Neural progenitor cell (in vitro differentiated cells): ENCODE results near the gene BPHL. TPM values are rescaled to one million over a fixed set of nuclear protein-coding genes. Genes with fewer than 3 reads are reported as not detected.

Source experiments
- DNase-seq: peaks from one replicate; pipeline ENCODE4 v3.0.0-alpha.2; 2016; ENCODE audit warnings: low spot score
- H2AFZ ChIP-seq: fragments of 200-600 bp; sonication (generic); replicated peaks from 2 replicates; pipeline ENCODE4 v1.6.1; 2016; ENCODE audit warnings: antibody characterized with exemption
- H3F3A ChIP-seq: fragments of 200-600 bp; sonication (generic); 2 replicates; pipeline ENCODE4 v1.6.1; 2016; ENCODE audit warnings: antibody characterized with exemption, low read depth
- H3K27ac ChIP-seq: fragments of 200-600 bp; sonication (generic); 2 replicates; pipeline ENCODE4 v1.5.1; 2016; ENCODE audit warnings: mild to moderate bottlenecking
- H3K27me3 ChIP-seq: fragments of 200-600 bp; sonication (generic); 2 replicates; pipeline ENCODE4 v1.6.1; 2016; ENCODE audit warnings: mild to moderate bottlenecking, moderate library complexity
- H3K36me3 ChIP-seq: fragments of 200-600 bp; sonication (generic); 2 replicates; pipeline ENCODE4 v1.5.1; 2016
- H3K4me1 ChIP-seq: fragments of 200-600 bp; sonication (generic); 2 replicates; pipeline ENCODE4 v1.6.1; 2016; ENCODE audit warnings: mixed run types
- H3K4me2 ChIP-seq: fragments of 200-600 bp; sonication (generic); 2 replicates; pipeline ENCODE4 v1.6.1; 2016
- H3K4me3 ChIP-seq: fragments of 200-600 bp; sonication (generic); 2 replicates; pipeline ENCODE4 v1.5.1; 2016
- H3K79me2 ChIP-seq: fragments of 200-600 bp; sonication (generic); 2 replicates; pipeline ENCODE4 v1.6.1; 2016; ENCODE audit warnings: low read depth
- H3K9ac ChIP-seq: fragments of 200-600 bp; sonication (generic); 2 replicates; pipeline ENCODE4 v1.6.1; 2016
- H3K9me3 ChIP-seq: fragments of 200-600 bp; sonication (generic); 2 replicates; pipeline ENCODE4 v1.5.1; 2016; ENCODE audit warnings: low read depth
- H4K20me1 ChIP-seq: fragments of 200-600 bp; sonication (generic); 2 replicates; pipeline ENCODE4 v1.6.1; 2016; ENCODE audit warnings: low read depth
- H3K27ac Mint-ChIP-seq: 3 replicates; pipeline ENCODE4 v1.8.0; 2021; ENCODE audit warnings: mixed read lengths
- H3K27me3 Mint-ChIP-seq: 2 replicates; pipeline ENCODE4 v1.8.0; 2022; ENCODE audit warnings: low read depth, mild to moderate bottlenecking, inconsistent platforms, moderate library complexity, mixed read lengths; ENCODE audit not compliant: insufficient read depth
- H3K36me3 Mint-ChIP-seq: 3 replicates; pipeline ENCODE4 v1.8.0; 2021; ENCODE audit warnings: mixed read lengths
- H3K4me1 Mint-ChIP-seq: 3 replicates; pipeline ENCODE4 v1.8.0; 2021; ENCODE audit warnings: mixed read lengths
- H3K4me3 Mint-ChIP-seq: 3 replicates; pipeline ENCODE4 v1.8.0; 2021; ENCODE audit warnings: mild to moderate bottlenecking, moderate library complexity, mixed read lengths
- H3K9me3 Mint-ChIP-seq: 3 replicates; pipeline ENCODE4 v1.8.0; 2020; ENCODE audit warnings: mixed read lengths
- EZH2 ChIP-seq: fragments of 200-600 bp; sonication (generic); IDR thresholded peaks from 2 replicates; pipeline ENCODE4 v1.6.1; 2017; ENCODE audit warnings: antibody characterized with exemption, mild to moderate bottlenecking, moderate library complexity
- EZH2phosphoT487 ChIP-seq: fragments of 200-600 bp; sonication (generic); IDR thresholded peaks from 2 replicates; pipeline ENCODE4 v1.6.1; 2017; ENCODE audit warnings: antibody characterized with exemption
- total RNA-seq: library from RNA; depleted of rRNA; stranded (reverse); fragments of >200 nt; gene quantifications from 2 replicates; pipeline ENCODE4 v1.2.3, GENCODE V29; 2015; ENCODE audit warnings: low replicate concordance
- TF ChIP-seq, protein P1 (sequence below): fragments of 200-600 bp; sonication (generic); IDR thresholded peaks from 2 replicates; pipeline ENCODE4 v1.5.1; 2017; ENCODE audit warnings: antibody characterized with exemption, mild to moderate bottlenecking

The BPHL gene
- total RNA-seq, 1 donor from 2014 or later, result 44.5 TPM

DNA sequence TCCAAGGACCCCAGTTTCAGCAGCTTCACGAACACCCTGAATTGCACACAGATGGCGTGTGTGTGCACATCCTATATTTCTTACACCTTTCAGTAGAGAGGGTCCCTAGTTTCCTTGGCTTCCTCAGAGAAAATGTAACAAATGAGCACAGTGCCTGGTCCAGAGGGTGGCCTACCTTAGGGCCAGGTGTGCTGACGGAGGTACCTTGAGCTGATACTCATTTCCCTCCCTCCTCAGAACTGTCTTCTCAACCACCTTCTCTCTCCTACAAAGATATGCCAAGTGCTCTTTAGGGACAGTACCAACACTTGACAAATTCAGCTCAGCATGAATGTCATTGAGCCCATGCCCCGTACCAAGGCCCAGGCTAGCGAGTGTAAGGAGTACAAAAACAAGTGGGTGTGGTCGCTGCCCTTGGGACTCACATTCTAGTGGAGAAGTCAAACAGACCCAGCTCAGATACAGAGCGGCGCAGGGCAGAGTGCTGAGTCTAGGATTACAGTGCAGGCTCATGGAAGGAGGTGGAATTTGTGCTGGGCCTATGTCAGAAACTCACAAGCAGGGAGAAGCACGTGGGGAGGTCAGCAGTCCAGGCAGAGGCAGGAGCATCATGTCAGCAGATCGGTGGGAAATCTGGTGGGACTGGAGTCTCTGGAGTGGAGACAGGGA is 9.6 kb upstream of the BPHL start:
- no peaks in the 10 kb centered on the region for H3K36me3 ChIP-seq
- no peak overlapping the region for H3K27ac ChIP-seq
- no peak overlapping the region for H3K4me2 ChIP-seq
- H3K79me2 ChIP-seq, result no peaks in the 10 kb centered on the region
- Mint-ChIP-seq H3K4me1 (no peaks in the 10 kb centered on the region), H3K27me3 (no peaks in the 10 kb centered on the region), H3K9me3 (no peaks in the 10 kb centered on the region), H3K4me3 (no peak overlapping the region), H3K36me3 (peaks cover 26% of the 10 kb centered on the region), H3K27ac (no peak overlapping the region)
- H3K9me3 ChIP-seq, result no peaks in the 10 kb centered on the region
- H3K9ac ChIP-seq, result no peak overlapping the region
- H3K4me1 ChIP-seq, result no peaks in the 10 kb centered on the region
- H4K20me1 ChIP-seq, result no peaks in the 10 kb centered on the region
- TF ChIP-seq, protein P1, sequence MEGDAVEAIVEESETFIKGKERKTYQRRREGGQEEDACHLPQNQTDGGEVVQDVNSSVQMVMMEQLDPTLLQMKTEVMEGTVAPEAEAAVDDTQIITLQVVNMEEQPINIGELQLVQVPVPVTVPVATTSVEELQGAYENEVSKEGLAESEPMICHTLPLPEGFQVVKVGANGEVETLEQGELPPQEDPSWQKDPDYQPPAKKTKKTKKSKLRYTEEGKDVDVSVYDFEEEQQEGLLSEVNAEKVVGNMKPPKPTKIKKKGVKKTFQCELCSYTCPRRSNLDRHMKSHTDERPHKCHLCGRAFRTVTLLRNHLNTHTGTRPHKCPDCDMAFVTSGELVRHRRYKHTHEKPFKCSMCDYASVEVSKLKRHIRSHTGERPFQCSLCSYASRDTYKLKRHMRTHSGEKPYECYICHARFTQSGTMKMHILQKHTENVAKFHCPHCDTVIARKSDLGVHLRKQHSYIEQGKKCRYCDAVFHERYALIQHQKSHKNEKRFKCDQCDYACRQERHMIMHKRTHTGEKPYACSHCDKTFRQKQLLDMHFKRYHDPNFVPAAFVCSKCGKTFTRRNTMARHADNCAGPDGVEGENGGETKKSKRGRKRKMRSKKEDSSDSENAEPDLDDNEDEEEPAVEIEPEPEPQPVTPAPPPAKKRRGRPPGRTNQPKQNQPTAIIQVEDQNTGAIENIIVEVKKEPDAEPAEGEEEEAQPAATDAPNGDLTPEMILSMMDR, result no peak
- TF ChIP-seq EZH2 (no peak), EZH2phosphoT487 (no peak)
- no peak overlapping the region for H3K4me3 ChIP-seq
- no peaks in the 10 kb centered on the region for H3K27me3 ChIP-seq
- H3F3A ChIP-seq, result no peaks in the 10 kb centered on the region
- no peak for DNase-seq
- no peak overlapping the region for H2AFZ ChIP-seq

DNA sequence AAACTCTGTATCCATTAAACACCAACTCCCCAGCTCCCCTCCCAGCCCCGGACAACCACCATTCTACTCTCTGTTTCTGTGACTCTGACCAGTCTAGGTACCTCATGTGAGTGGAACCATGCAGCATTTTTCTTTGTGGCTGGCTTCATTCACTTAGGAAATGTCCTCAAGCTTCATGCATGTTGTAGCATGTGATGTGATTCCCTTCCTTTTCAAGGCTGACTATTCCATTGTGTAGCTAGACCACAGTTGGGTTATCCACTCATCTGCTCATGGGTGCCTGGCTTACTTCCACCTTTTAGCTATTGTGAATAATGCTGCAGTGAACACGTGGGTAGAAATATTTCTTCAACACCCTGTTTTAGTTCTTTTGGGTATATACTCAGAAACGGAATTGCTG is 8.8 kb upstream of the BPHL start:
- no peak overlapping the region for H3K4me3 Mint-ChIP-seq
- Histone ChIP-seq H3K4me2 (no peak overlapping the region), H3K36me3 (no peaks in the 10 kb centered on the region), H3K9ac (no peak overlapping the region), H3K4me1 (no peaks in the 10 kb centered on the region), H3K9me3 (no peaks in the 10 kb centered on the region), H4K20me1 (no peaks in the 10 kb centered on the region), H3K27ac (no peak overlapping the region), H3K79me2 (no peaks in the 10 kb centered on the region), H3K4me3 (no peak overlapping the region), H3K27me3 (no peaks in the 10 kb centered on the region), H2AFZ (no peak overlapping the region), H3F3A (no peaks in the 10 kb centered on the region)
- no peak overlapping the region for H3K27ac Mint-ChIP-seq
- peaks cover 19% of the 10 kb centered on the region for H3K36me3 Mint-ChIP-seq
- peaks cover under 1% of the 10 kb centered on the region for H3K27me3 Mint-ChIP-seq
- no peak for DNase-seq
- no peak for TF ChIP-seq EZH2phosphoT487
- TF ChIP-seq, protein P1, result no peak
- H3K9me3 Mint-ChIP-seq, result no peaks in the 10 kb centered on the region
- H3K4me1 Mint-ChIP-seq, result no peaks in the 10 kb centered on the region

DNA sequence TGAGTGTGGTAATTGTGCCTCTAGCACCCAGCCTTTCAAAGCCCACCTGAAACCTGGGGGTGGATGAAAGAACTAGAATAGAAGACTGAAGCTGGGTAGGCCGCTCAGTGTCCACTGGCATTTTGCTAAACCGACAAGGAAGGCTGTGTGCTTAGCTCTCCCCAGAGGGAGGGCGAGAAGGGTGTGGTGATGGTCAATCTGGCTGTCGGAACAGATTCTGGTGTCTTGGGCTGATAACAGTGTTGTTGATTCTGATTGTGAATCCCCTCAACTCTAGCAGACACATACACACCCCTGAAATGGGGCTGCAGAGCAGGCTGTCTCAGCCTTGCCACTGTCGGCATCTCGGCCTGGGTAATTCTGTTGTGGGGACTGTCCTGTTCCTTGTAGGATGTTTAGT is 4.1 kb upstream of the BPHL start:
- H3K27ac ChIP-seq, result no peak overlapping the region
- H3K27me3 Mint-ChIP-seq, result peaks cover 2% of the 10 kb centered on the region
- no peak for TF ChIP-seq EZH2phosphoT487
- TF ChIP-seq, protein P1, result no peak
- TF ChIP-seq EZH2, result no peak

More for the DNA sequence above, 4.1 kb upstream of the BPHL start:
- no peak for DNase-seq
- no peaks in the 10 kb centered on the region for H3K9me3 ChIP-seq
- H3K36me3 ChIP-seq, result no peaks in the 10 kb centered on the region
- no peaks in the 10 kb centered on the region for H3K4me1 ChIP-seq
- no peaks in the 10 kb centered on the region for H3K27me3 ChIP-seq
- Mint-ChIP-seq H3K4me3 (no peak overlapping the region), H3K4me1 (peaks cover 16% of the 10 kb centered on the region), H3K9me3 (no peaks in the 10 kb centered on the region), H3K27ac (no peak overlapping the region), H3K36me3 (peaks cover 10% of the 10 kb centered on the region)
- peaks cover 7% of the 10 kb centered on the region for H3K79me2 ChIP-seq
- peaks cover 7% of the 10 kb centered on the region for H3F3A ChIP-seq
- no peak overlapping the region for H3K4me2 ChIP-seq
- H4K20me1 ChIP-seq, result no peaks in the 10 kb centered on the region
- no peak overlapping the region for H3K4me3 ChIP-seq
- H2AFZ ChIP-seq, result no peak overlapping the region
- no peak overlapping the region for H3K9ac ChIP-seq
